ENCODE data around the gene MALRD1.

GRCh38 chr10:19778996-19779395 lies 730.4 kb downstream of the MALRD1 start:
- TF ChIP-seq POLR2A (IDR thresholded peaks at IDR 0.05; ENCODE audit: low read depth, low read length) = no peak
- TF ChIP-seq POLR2AphosphoS5 (IDR thresholded peaks at IDR 0.05; ENCODE audit: low read depth, low read length) = no peak
- no peak for TF ChIP-seq TAF1 (IDR thresholded peaks at IDR 0.05; ENCODE audit: low read depth, low read length)
- no peak for TF ChIP-seq PAX5 (IDR thresholded peaks at IDR 0.05; ENCODE audit: insufficient read depth, low read length, severe bottlenecking)

All from GM12891 (cell line).